HL-60 (cell line): ENCODE measurements around the gene TGIF2.

Source experiments
- DNase-seq, 2 experiments: peaks; one replicate each; pipeline ENCODE4 v3.0.0-alpha.2; 2010 to 2020; ENCODE audit warnings: low read depth in 1 of 2, low spot score in 1 of 2
- H3K27ac ChIP-seq: fragments of 250-450 bp; sonication (Bioruptor Pico); replicated peaks from 2 replicates; pipeline ENCODE4 v1.5.1; 2020; ENCODE audit warnings: mild to moderate bottlenecking, moderate library complexity
- H3K27me3 ChIP-seq: fragments of 250-450 bp; sonication (Bioruptor Pico); 2 replicates; pipeline ENCODE4 v1.5.1; 2021; ENCODE audit warnings: mild to moderate bottlenecking, moderate library complexity; ENCODE audit not compliant: insufficient read depth, poor library complexity, severe bottlenecking
- H3K4me3 ChIP-seq: replicated peaks from 2 replicates; pipeline ENCODE4 v1.5.1; 2011; ENCODE audit warnings: mild to moderate bottlenecking, control low read depth, low read length; ENCODE audit not compliant: insufficient read depth
- CTCF ChIP-seq: IDR thresholded peaks from one replicate; pipeline ENCODE4 v1.5.1; 2011; ENCODE audit warnings: low read length, control low read depth, inconsistent platforms; ENCODE audit not compliant: insufficient read depth
- GABPA ChIP-seq: IDR thresholded peaks from 2 replicates; pipeline ENCODE4 v1.6.1; 2012; ENCODE audit warnings: low read depth
- POLR2AphosphoS5 ChIP-seq: IDR thresholded peaks from 2 replicates; pipeline ENCODE4 v1.6.1; 2012; ENCODE audit warnings: low read depth
- SPI1 ChIP-seq: IDR thresholded peaks from 2 replicates; pipeline ENCODE4 v1.6.1; 2012; ENCODE audit warnings: low read depth, mild to moderate bottlenecking, borderline replicate concordance
- TF ChIP-seq, protein P1 (sequence below): IDR thresholded peaks from 2 replicates; pipeline ENCODE4 v1.6.1; 2012; ENCODE audit warnings: low read depth; ENCODE audit not compliant: insufficient replicate concordance

Gene TGIF2

GRCh38 chr20:36576081-36576445 is 2.7 kb downstream of the TGIF2 start:
- no peak overlapping the region for H3K27ac ChIP-seq
- no peak for DNase-seq
- H3K27me3 ChIP-seq, result no peaks in the 10 kb centered on the region
- H3K4me3 ChIP-seq, result no peak overlapping the region
- TF ChIP-seq SPI1 (no peak), GABPA (no peak)
- TF ChIP-seq, protein P1, sequence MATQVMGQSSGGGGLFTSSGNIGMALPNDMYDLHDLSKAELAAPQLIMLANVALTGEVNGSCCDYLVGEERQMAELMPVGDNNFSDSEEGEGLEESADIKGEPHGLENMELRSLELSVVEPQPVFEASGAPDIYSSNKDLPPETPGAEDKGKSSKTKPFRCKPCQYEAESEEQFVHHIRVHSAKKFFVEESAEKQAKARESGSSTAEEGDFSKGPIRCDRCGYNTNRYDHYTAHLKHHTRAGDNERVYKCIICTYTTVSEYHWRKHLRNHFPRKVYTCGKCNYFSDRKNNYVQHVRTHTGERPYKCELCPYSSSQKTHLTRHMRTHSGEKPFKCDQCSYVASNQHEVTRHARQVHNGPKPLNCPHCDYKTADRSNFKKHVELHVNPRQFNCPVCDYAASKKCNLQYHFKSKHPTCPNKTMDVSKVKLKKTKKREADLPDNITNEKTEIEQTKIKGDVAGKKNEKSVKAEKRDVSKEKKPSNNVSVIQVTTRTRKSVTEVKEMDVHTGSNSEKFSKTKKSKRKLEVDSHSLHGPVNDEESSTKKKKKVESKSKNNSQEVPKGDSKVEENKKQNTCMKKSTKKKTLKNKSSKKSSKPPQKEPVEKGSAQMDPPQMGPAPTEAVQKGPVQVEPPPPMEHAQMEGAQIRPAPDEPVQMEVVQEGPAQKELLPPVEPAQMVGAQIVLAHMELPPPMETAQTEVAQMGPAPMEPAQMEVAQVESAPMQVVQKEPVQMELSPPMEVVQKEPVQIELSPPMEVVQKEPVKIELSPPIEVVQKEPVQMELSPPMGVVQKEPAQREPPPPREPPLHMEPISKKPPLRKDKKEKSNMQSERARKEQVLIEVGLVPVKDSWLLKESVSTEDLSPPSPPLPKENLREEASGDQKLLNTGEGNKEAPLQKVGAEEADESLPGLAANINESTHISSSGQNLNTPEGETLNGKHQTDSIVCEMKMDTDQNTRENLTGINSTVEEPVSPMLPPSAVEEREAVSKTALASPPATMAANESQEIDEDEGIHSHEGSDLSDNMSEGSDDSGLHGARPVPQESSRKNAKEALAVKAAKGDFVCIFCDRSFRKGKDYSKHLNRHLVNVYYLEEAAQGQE, result no peak

DNA sequence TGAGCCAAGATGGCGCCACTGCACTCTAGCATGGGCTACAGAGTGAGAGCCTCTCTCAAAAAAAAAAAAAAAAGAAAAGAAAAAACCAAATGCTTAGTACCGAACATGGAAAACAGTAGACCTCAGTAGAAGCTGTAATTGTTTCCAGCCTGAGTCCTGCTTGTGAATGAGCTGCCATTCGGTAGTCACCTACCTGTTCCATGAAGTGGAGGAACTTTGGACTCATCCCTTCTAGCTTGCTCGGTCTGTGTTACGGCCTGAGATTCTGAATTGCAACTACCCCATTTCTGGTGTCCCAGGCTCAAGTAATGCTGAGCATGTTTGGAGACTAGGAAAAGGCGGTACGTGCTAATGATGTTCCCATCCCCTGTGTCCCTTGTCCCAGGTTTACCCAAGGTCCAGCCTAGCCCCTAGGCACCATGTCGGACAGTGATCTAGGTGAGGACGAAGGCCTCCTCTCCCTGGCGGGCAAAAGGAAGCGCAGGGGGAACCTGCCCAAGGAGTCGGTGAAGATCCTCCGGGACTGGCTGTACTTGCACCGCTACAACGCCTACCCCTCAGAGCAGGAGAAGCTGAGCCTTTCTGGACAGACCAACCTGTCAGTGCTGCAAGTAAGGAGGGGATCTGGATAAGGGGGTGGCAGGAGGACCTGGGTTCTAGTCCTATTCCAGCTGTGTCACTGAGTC is 5.1 kb downstream of the TGIF2 start:
- no peak for DNase-seq
- Histone ChIP-seq H3K4me3 (no peak overlapping the region), H3K27ac (no peak overlapping the region), H3K27me3 (no peaks in the 10 kb centered on the region)
- TF ChIP-seq SPI1, result no peak
- TF ChIP-seq, protein P1, result no peak
- TF ChIP-seq CTCF, result no peak
- no peak for TF ChIP-seq GABPA
- TF ChIP-seq POLR2AphosphoS5, result no peak

DNA sequence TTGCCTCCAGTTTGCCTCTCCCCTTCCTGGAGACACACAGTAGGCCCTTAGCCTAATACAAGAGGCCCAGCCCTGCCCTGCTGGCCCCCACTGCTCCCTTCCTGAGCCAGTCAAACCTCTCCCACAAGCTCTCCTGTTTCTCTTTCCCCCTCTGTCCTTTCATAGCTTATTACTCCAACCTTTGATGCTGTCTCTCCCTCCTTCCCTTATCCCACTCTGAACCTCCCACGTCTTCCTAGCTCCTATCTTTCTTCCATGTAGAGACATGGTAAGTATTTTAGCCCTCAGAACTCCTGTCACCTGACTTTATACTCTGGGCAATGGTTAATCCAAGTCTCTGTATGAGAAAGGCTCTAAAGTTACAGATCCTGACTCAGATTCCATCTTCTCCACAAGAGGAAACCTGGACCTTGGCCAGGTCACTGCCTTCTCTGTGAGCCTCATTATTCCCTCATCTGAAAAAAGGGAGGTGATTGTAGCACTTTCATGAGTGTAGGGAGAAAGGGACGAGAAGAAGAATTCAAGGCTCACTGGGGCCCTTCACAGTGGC is 6.7 kb downstream of the TGIF2 start:
- no peak for DNase-seq
- no peak for TF ChIP-seq CTCF
- no peak for TF ChIP-seq GABPA
- TF ChIP-seq SPI1, result no peak
- no peak for TF ChIP-seq POLR2AphosphoS5
- TF ChIP-seq, protein P1, result no peak

More for the DNA sequence above, 6.7 kb downstream of the TGIF2 start:
- Histone ChIP-seq H3K27ac (no peak overlapping the region), H3K4me3 (no peak overlapping the region), H3K27me3 (no peaks in the 10 kb centered on the region)
